ENCODE measurements around the gene TTLL9.
"Not testable (repeated sequence)": the region's sequence is repeated elsewhere in the genome, so short reads cannot be mapped to it uniquely, and the experiment has no call there.

TTLL9 gene

GRCh38 chr20:31915491-31916280 is 45.3 kb downstream of the TTLL9 start:
- no peak for TF ChIP-seq CTCF (IDR thresholded peaks at IDR 0.05; ENCODE audit: low read depth, low read length)
- no peak overlapping the region for H3K4me3 ChIP-seq (ENCODE audit: low read depth, low read length)

DNA sequence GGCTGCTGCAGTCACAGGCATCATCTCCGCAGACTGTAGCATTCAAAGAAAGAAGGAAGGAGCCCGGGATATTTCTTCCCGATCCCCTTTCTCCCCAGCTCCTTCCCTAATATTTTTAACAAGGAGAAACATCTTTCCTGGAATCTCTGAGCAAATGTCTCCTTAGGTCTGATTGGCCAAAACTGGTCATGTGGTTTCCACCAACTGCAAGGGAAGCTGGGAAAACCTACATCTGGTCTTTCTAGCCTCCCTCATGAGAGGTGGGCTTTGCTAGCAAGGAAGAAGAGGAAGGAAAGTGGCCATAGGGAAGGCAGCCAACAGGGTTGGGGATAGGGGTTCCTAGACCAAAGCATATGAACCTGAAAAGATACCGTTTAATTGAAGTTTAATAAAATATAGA is 46.3 kb downstream of the TTLL9 start:
- no peak overlapping the region for H3K4me3 ChIP-seq (ENCODE audit: low read depth, low read length)
- no peak for TF ChIP-seq CTCF (IDR thresholded peaks at IDR 0.05; ENCODE audit: low read depth, low read length)

GRCh38 chr20:31917962-31918412 is 47.6 kb downstream of the TTLL9 start:
- not testable (repeated sequence) for H3K4me3 ChIP-seq (ENCODE audit: low read depth, low read length)

- H3K4me3 ChIP-seq (ENCODE audit: low read depth, low read length): no peak overlapping the region
- no peak for TF ChIP-seq CTCF (IDR thresholded peaks at IDR 0.05; ENCODE audit: low read depth, low read length)
Observed at GRCh38 chr20:31918466-31919105, 48.2 kb downstream of the TTLL9 start.

DNA sequence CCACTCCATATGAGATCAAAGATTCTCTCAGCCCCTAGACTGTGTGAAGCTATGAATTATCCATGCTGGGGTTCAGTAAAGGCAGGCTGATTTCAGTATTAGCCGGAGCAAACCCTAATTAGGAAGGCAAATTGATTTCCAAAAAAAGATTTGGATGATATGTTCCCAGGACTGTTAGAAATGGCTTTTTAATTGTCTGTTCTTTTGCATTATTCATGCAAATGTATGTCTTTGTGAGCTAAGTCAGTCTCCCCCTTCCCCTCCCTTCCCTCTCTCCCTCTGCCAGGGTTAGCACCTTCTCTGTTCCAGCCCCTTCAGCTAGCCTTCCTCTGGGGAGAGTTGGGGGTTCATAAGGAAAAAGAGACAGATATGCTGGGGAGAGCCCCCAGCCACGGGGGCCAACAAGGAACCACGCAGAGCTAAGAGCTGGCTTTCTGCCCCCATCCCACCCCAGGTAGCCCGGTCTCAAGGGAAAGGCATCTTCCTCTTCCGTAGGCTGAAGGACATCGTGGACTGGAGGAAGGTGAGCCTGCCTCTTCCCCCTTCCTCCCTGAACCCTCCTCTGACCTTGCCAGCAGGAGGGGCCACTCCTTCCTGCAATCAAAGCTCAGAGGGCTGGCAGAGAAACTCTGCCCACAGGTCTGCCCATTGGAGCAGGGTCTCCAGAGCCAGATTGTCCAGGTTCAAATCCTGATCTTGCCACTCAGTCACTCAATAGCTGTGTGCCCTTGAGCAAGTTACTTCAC is 49.1 kb downstream of the TTLL9 start:
- no peak overlapping the region for H3K4me3 ChIP-seq (ENCODE audit: low read depth, low read length)
- no peak for TF ChIP-seq CTCF (IDR thresholded peaks at IDR 0.05; ENCODE audit: low read depth, low read length)

DNA sequence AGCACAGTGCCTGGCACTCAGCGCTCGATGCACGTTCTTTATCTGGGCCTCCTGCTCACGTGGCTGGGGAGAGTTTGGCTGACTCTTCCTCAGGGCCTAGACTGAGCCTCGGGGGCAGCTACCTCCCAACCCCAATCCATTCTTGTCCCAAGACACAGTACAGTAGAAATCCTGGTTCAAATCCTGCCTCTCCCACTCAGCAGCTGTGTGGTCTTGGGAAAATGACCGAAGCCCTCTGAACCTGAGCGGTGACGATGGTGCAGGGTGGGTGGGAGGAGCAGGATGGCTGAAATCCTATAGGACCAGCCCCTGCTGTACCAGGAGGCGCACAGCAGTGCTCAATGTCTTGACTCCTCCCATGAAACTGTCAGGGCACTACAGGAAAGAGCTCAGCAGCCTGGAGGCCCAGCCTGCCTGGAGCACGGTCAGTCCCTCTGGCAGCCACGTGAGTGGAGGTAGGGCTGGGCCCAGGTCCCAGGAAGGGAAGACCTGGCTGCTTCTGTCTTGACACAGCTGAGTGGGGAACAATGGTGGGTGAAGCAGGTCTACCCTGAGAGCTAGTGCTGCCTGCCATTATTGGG is 49.9 kb downstream of the TTLL9 start:
- TF ChIP-seq CTCF (IDR thresholded peaks at IDR 0.05; ENCODE audit: low read depth, low read length): no peak
- no peak overlapping the region for H3K4me3 ChIP-seq (ENCODE audit: low read depth, low read length)

- not testable (repeated sequence) for H3K4me3 ChIP-seq (ENCODE audit: low read depth, low read length)
Observed at GRCh38 chr20:31921480-31921879, 51.0 kb downstream of the TTLL9 start.

- no peak overlapping the region for H3K4me3 ChIP-seq (ENCODE audit: low read depth, low read length)
- TF ChIP-seq CTCF (IDR thresholded peaks at IDR 0.05; ENCODE audit: low read depth, low read length): no peak
Observed at GRCh38 chr20:31922181-31922580, 51.7 kb downstream of the TTLL9 start.

Measured in WI38 (cell line).